Endothelial cell (in vitro differentiated cells): ENCODE data around the gene GNPTG. TPM values are rescaled to one million over a fixed set of nuclear protein-coding genes. Genes with fewer than 3 reads are reported as not detected.

Experiments used
- DNase-seq: peaks from one replicate; pipeline ENCODE4 v3.0.0; 2021; ENCODE audit warnings: low spot score
- H3K27ac Mint-ChIP-seq: one replicate; pipeline ENCODE4 v1.8.0; 2021; ENCODE audit warnings: mixed read lengths, inconsistent platforms; ENCODE audit not compliant: unreplicated experiment
- H3K27me3 Mint-ChIP-seq: one replicate; pipeline ENCODE4 v1.8.0; 2021; ENCODE audit warnings: mild to moderate bottlenecking, moderate library complexity, mixed read lengths, inconsistent platforms; ENCODE audit not compliant: unreplicated experiment
- H3K36me3 Mint-ChIP-seq: one replicate; pipeline ENCODE4 v1.8.0; 2021; ENCODE audit warnings: mild to moderate bottlenecking, low read depth, mixed read lengths, inconsistent platforms; ENCODE audit not compliant: unreplicated experiment
- H3K4me1 Mint-ChIP-seq: one replicate; pipeline ENCODE4 v1.8.0; 2021; ENCODE audit warnings: mild to moderate bottlenecking, mixed read lengths, inconsistent platforms; ENCODE audit not compliant: unreplicated experiment
- H3K4me3 Mint-ChIP-seq: one replicate; pipeline ENCODE4 v1.8.0; 2021; ENCODE audit warnings: mild to moderate bottlenecking, mixed read lengths, inconsistent platforms; ENCODE audit not compliant: unreplicated experiment
- H3K9me3 Mint-ChIP-seq: one replicate; pipeline ENCODE4 v1.8.0; 2021; ENCODE audit warnings: mixed read lengths, inconsistent platforms; ENCODE audit not compliant: unreplicated experiment
- CTCF ChIP-seq: fragments of 200-600 bp; sonication (generic); IDR thresholded peaks from one replicate; pipeline ENCODE4 v1.5.0; 2021; ENCODE audit warnings: antibody characterized with exemption; ENCODE audit not compliant: unreplicated experiment
- total RNA-seq: library from RNA; stranded (reverse); fragmentation: NEBNext Ultra II Directional; extraction: Animal tissue kit (Norgen Biotek cat#: 25700); gene quantifications from one replicate; pipeline ENCODE4 v1.2.1, GENCODE V29; 2021; ENCODE audit not compliant: unreplicated experiment

GNPTG gene
- total RNA-seq, 1 donor from 2014 or later = 47.9 TPM

GRCh38 chr16:1380195-1380594 is 28.5 kb downstream of the GNPTG start:
- DNase-seq = no peak
- Mint-ChIP-seq H3K4me1 (peaks cover 9% of the 10 kb centered on the region), H3K4me3 (peak overlapping the region; percentile 92), H3K9me3 (no peaks in the 10 kb centered on the region), H3K27ac (peak overlapping the region; percentile 87), H3K36me3 (peaks cover 18% of the 10 kb centered on the region), H3K27me3 (peaks cover 12% of the 10 kb centered on the region)
- TF ChIP-seq CTCF = no peak

- H3K4me1 Mint-ChIP-seq = peaks cover 9% of the 10 kb centered on the region
Measured at GRCh38 chr16:1381612-1382406, 30.1 kb downstream of the GNPTG start.

GRCh38 chr16:1383556-1383955 is 31.8 kb downstream of the GNPTG start:
- Mint-ChIP-seq H3K9me3 (no peaks in the 10 kb centered on the region), H3K4me3 (no peak overlapping the region), H3K4me1 (peaks cover 2% of the 10 kb centered on the region), H3K27ac (no peak overlapping the region), H3K27me3 (peaks cover 6% of the 10 kb centered on the region), H3K36me3 (peaks cover 16% of the 10 kb centered on the region)
- DNase-seq = no peak
- TF ChIP-seq CTCF = no peak

More at GRCh38 chr16:1381612-1382406, 30.1 kb downstream of the GNPTG start:
- DNase-seq = no peak
- Mint-ChIP-seq H3K9me3 (no peaks in the 10 kb centered on the region), H3K27me3 (peaks cover 11% of the 10 kb centered on the region), H3K27ac (no peak overlapping the region), H3K36me3 (peaks cover 16% of the 10 kb centered on the region), H3K4me3 (no peak overlapping the region)
- no peak for TF ChIP-seq CTCF

- H3K36me3 Mint-ChIP-seq = peaks cover 11% of the 10 kb centered on the region
Measured at GRCh38 chr16:1385232-1385631, 33.5 kb downstream of the GNPTG start.

More at GRCh38 chr16:1385232-1385631, 33.5 kb downstream of the GNPTG start:
- Mint-ChIP-seq H3K27ac (no peak overlapping the region), H3K9me3 (no peaks in the 10 kb centered on the region), H3K4me3 (no peak overlapping the region), H3K27me3 (peaks cover 4% of the 10 kb centered on the region), H3K4me1 (no peaks in the 10 kb centered on the region)
- DNase-seq = no peak
- no peak for TF ChIP-seq CTCF
